HG03097 (cell line): Measurements from ENCODE around the gene SLC22A17.
A peak's percentile ranks its signal among the peaks of the same experiment; 100 is the strongest.

ENCODE experiments used
- ATAC-seq: cut with Tn5 transposase; IDR thresholded peaks from one replicate; pipeline ENCODE4 v1.9.1; 2021; ENCODE audit not compliant: unreplicated experiment, low FRiP score

The SLC22A17 gene

GRCh38 chr14:23319746-23320583 lies 32.7 kb downstream of the SLC22A17 start:
- no peak for ATAC-seq

GRCh38 chr14:23316300-23316699 lies 36.4 kb downstream of the SLC22A17 start:
- ATAC-seq: no peak

GRCh38 chr14:23310546-23310945 lies 42.1 kb downstream of the SLC22A17 start:
- ATAC-seq: no peak

GRCh38 chr14:23308721-23309445 lies 43.8 kb downstream of the SLC22A17 start:
- no peak for ATAC-seq

GRCh38 chr14:23307687-23308644 lies 44.7 kb downstream of the SLC22A17 start:
- no peak for ATAC-seq

- no peak for ATAC-seq
These were observed 45.5 kb downstream of the SLC22A17 start for GRCh38 chr14:23307146-23307530.

- no peak for ATAC-seq
These were observed 46.1 kb downstream of the SLC22A17 start, which contains the start of gene BCL2L2 for GRCh38 chr14:23306412-23307145. TSS of gene BCL2L2 (plus strand) at chr14:23306833. CDS start at chr14:23307768, 935 bp downstream.

- peak; percentile 29 for ATAC-seq
These were observed 50.1 kb downstream of the SLC22A17 start, which contains the start of gene PPP1R3E for GRCh38 chr14:23302290-23303225. TSS of gene PPP1R3E (minus strand) at chr14:23302859. CDS start at chr14:23302576, 283 bp downstream.

- peak; percentile 12 for ATAC-seq
These were observed 50.8 kb downstream of the SLC22A17 start for GRCh38 chr14:23301969-23302289.

- peak; percentile 80 for ATAC-seq
These were observed 51.3 kb downstream of the SLC22A17 start for GRCh38 chr14:23301288-23301968.

GRCh38 chr14:23300687-23301223 lies 51.9 kb downstream of the SLC22A17 start:
- ATAC-seq: no peak

- ATAC-seq: no peak
These were observed 52.6 kb downstream of the SLC22A17 start for GRCh38 chr14:23299986-23300686.

GRCh38 chr14:23299211-23299957 lies 53.3 kb downstream of the SLC22A17 start:
- ATAC-seq: no peak

GRCh38 chr14:23297611-23298277 lies 54.9 kb downstream of the SLC22A17 start:
- no peak for ATAC-seq

- ATAC-seq: no peak
These were observed 55.6 kb downstream of the SLC22A17 start for GRCh38 chr14:23297096-23297495.
